GM12872 (cell line): Measurements from ENCODE around the gene COL23A1.

Experiments
- CTCF ChIP-seq: IDR thresholded peaks from 3 replicates; pipeline ENCODE4 v1.5.1; 2011; ENCODE audit warnings: low read depth, mild to moderate bottlenecking, low read length, moderate library complexity; ENCODE audit not compliant: insufficient read depth

The COL23A1 gene

DNA sequence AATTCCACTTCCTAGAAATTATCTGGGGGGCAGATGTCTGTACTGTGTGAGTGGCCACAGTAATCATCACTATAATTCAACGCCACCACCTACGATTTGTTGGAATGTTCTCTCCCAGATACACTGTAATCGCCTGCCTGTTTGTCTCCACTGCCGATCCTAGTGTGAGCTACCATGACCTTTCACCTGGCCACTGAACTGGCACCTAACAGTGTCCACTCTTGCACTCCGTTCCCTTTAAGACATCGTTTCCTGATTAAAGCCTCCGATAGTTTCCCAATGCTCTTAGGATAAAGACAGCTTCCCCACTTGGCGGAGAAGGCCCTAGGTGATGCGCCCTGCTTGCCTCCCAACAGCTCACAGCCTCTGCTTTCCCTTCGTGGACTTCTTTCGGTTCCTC, 361.6 kb downstream of the COL23A1 start:
- TF ChIP-seq CTCF, result no peak

DNA sequence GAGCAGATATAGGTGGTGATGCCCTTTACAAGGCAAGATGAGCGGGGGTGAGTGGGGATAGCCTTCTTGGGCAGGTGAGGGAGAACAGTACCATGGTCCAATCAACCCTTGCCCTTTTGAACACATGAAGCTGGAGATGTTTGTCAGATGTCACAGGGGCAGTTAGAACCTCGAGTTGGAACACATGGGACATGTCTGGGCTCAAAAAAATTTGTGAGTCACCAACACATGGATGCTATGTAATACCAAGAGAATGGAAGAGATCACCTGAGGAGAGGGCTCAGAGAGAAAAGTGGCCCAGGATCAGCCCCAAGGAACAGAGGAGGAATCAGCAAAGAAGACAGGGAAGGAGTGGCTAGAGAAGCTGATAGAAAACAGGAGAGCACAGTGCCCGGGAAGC, 362.3 kb downstream of the COL23A1 start:
- TF ChIP-seq CTCF, result no peak

DNA sequence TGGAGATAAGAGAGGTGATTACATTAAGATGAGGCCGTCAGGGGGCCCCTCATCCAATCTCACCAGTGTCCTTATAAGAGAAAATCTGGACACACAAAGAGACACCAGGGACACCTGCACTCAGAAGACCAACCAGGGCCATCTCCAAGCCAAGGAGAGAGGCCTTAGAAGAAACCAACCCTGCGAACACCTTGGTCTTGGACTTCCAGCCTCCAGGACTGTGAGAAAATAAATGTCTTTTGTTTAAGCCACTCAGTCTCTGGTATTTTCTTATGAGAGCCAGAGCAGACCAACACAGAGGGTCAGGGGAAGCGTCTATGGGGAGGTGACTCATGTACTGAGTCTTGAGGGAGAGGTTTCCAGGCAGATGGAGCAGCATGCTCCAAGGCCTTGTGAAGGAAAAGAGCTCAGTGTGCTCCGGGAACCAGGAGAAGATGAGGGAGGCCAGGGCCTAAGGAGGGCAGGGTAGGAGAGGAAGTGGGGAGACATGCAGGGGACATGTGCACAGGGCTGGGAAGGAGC, 363.0 kb downstream of the COL23A1 start:
- TF ChIP-seq CTCF, result no peak

DNA sequence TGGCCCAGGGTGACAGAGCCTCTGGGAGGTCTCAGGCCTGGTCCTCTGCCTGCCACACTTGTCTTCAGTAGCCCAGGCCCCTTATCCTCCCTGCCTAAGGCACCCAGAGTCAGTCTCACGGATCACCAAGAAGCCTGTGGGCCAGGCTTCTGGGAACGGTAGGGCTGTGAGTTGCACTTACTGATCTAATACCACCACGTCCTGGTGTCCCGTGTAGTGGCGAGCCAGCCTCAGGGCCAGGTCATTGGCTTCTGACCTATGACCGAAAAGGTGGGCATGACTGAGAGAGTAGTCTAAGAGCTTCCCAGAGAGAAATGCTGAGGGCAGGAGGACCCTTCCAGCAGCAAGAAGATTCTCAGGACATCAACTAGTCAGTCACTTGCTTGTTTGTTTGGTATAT, 365.0 kb downstream of the COL23A1 start:
- no peak for TF ChIP-seq CTCF

DNA sequence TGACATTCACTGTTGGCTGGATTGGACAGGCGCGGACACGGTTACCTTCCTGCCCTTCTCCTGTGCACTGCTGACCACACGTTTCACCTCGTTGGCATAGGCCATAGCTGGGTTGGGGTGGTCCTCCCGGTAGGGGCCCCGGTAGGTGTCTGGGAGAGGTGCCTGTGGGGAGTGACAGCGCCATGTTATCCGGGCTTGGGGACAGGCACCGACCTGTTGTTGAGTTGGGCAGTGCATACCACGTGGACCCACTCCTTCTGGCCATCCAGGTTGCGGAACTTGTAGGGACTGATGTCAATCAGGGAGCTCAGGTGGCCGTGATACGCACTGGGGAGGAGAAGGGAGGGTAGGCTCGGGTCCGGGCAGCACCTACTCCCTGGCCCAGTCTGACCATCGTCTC, 365.8 kb downstream of the COL23A1 start:
- no peak for TF ChIP-seq CTCF

- TF ChIP-seq CTCF, result no peak
Observed at GRCh38 chr5:178223828-178224335, 366.3 kb downstream of the COL23A1 start.

DNA sequence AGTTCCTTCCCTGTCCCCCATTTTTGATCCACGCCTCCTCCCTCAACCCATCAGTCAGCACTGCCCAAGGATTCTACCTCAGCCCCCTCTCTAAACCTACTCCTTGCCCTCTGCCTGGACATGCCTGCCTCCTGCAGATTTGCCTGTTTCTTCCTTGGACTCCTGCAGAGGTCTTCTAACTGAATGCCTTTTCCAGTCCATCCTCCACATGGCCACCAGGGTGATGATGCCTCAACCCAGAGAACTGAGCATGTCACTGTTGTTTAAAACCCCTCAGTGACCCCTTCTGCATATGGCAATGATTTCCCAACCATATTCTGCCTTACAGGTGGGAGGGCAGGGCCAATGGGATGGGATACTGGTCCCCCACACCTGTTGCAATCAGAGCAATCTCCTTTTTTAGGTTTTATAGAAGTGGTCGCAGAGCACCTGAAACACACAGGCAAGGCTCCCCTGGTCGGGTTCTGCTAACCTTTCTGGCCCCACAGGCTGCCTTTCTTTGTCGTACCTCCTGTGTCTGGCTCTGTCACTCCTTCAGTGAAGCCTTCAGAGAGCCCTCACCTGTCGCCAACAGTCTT, 366.9 kb downstream of the COL23A1 start:
- no peak for TF ChIP-seq CTCF
